Endothelial cell of umbilical vein (primary cell): ENCODE measurements around the gene ASPSCR1. TPM values are rescaled to one million over a fixed set of nuclear protein-coding genes. Genes with fewer than 3 reads are reported as not detected.

Experiments
- BruUV-seq: library from RNA; stranded (reverse); fragments of 400-500 nt; replicated peaks from 2 replicates; lab custom pipeline; 2021; lab: Mats Ljungman, UMichigan
- CTCF ChIA-PET: fragments of 300-600, 350-600 bp; sonication (Branson Sonifier 250); formaldehyde crosslinking; loops from one replicate; lab custom pipeline; 2021; ENCODE audit warnings: antibody characterized with exemption, inconsistent platforms; lab: Charles Lee
- POLR2A ChIA-PET: fragments of 300-600, 350-600 bp; sonication (Branson Sonifier 250); formaldehyde crosslinking; loops from one replicate; lab custom pipeline; 2021; ENCODE audit warnings: antibody characterized with exemption, inconsistent platforms; lab: Charles Lee
- DNase-seq: peaks from one replicate; pipeline ENCODE4 v3.0.0-alpha.2; 2011; ENCODE audit warnings: low read depth, low spot score
- FAIRE-seq: peaks from 2 replicates; lab custom pipeline; 2011; peaks lifted over from hg19 to GRCh38; lab: Jason Lieb, UNC
- H2AFZ ChIP-seq: 2 replicates; pipeline ENCODE4 v1.6.0; 2012; ENCODE audit warnings: low read depth, low read length, control low read depth, inconsistent platforms
- H3K27ac ChIP-seq: 2 replicates; pipeline ENCODE4 v1.5.1; 2011; ENCODE audit warnings: low read depth, mild to moderate bottlenecking, control low read depth, low read length, moderate library complexity; ENCODE audit not compliant: insufficient read depth
- H3K27me3 ChIP-seq, 2 experiments: 2 replicates each; pipeline versions ENCODE4 v1.6.0 to v1.6.1; 2011; ENCODE audit warnings: low read length in 2 of 2, mixed read lengths in 1 of 2; ENCODE audit not compliant: control insufficient read depth in 2 of 2, insufficient read depth in 2 of 2
- H3K36me3 ChIP-seq, 2 experiments: 2 replicates in 1 of 2; 3 replicates in 1 of 2; pipeline ENCODE4 v1.5.1; 2011; ENCODE audit warnings: low read length in 2 of 2, mild to moderate bottlenecking in 1 of 2, moderate library complexity in 1 of 2; ENCODE audit not compliant: control insufficient read depth in 2 of 2, insufficient read depth in 2 of 2; ENCODE audit errors: extremely low read depth in 1 of 2
- H3K4me1 ChIP-seq: 3 replicates; pipeline ENCODE4 v1.5.1; 2011; ENCODE audit warnings: mild to moderate bottlenecking, low read length; ENCODE audit not compliant: control insufficient read depth, insufficient read depth; ENCODE audit errors: extremely low read depth
- H3K4me2 ChIP-seq: 2 replicates; pipeline ENCODE4 v1.6.1; 2011; ENCODE audit warnings: low read length, control low read depth, mixed read lengths; ENCODE audit not compliant: insufficient read depth
- H3K4me3 ChIP-seq, 3 experiments: fragments of 200-600 bp in 1 of 3; sonication (generic), shearing (Covaris generic) in 1 of 3; replicated peaks in 1 of 3; 2 replicates each; pipeline ENCODE4 v1.5.1; 2011 to 2016; ENCODE audit warnings: control low read depth in 3 of 3, low read length in 3 of 3, mild to moderate bottlenecking in 2 of 3, inconsistent platforms in 1 of 3, low read depth in 1 of 3, moderate library complexity in 1 of 3; ENCODE audit not compliant: insufficient read depth in 1 of 3
- H3K79me2 ChIP-seq: 2 replicates; pipeline ENCODE4 v1.6.0; 2012; ENCODE audit warnings: low read length, inconsistent platforms; ENCODE audit not compliant: control insufficient read depth, insufficient read depth
- H3K9ac ChIP-seq: replicated peaks from 2 replicates; pipeline ENCODE3; 2011; ENCODE audit warnings: low read length, control low read depth; ENCODE audit not compliant: insufficient read depth; ENCODE audit errors: extremely low read depth
- H3K9me1 ChIP-seq: replicated peaks from 3 replicates; pipeline ENCODE4 v1.6.0; 2011; ENCODE audit warnings: mild to moderate bottlenecking, low read length; ENCODE audit not compliant: control insufficient read depth, insufficient read depth; ENCODE audit errors: extremely low read depth
- H3K9me3 ChIP-seq: replicated peaks from 2 replicates; pipeline ENCODE4 v1.5.1; 2012; ENCODE audit warnings: low read length, inconsistent platforms; ENCODE audit not compliant: control insufficient read depth, insufficient read depth
- H4K20me1 ChIP-seq: replicated peaks from 2 replicates; pipeline ENCODE3; 2011; ENCODE audit warnings: mild to moderate bottlenecking, low read length; ENCODE audit not compliant: control insufficient read depth, insufficient read depth; ENCODE audit errors: extremely low read depth
- EZH2 ChIP-seq: IDR thresholded peaks from 2 replicates; pipeline ENCODE4 v1.6.1; 2012; ENCODE audit warnings: borderline replicate concordance, low read depth, mild to moderate bottlenecking, moderate library complexity, low read length, inconsistent platforms; ENCODE audit not compliant: severe bottlenecking
- FOS ChIP-seq: IDR thresholded peaks from 2 replicates; pipeline ENCODE4 v1.6.1; 2011; ENCODE audit warnings: mild to moderate bottlenecking, low read length, moderate library complexity, borderline replicate concordance; ENCODE audit not compliant: insufficient read depth
- GATA2 ChIP-seq: IDR thresholded peaks from 2 replicates; pipeline ENCODE4 v1.7.0; 2011; ENCODE audit warnings: low read depth, mild to moderate bottlenecking, moderate library complexity, mixed read lengths, low read length; ENCODE audit not compliant: insufficient read length, insufficient read depth
- JUN ChIP-seq: IDR thresholded peaks from 2 replicates; pipeline ENCODE4 v1.6.1; 2011; ENCODE audit warnings: borderline replicate concordance, low read depth; ENCODE audit not compliant: insufficient read length, insufficient read depth
- MYC ChIP-seq: IDR thresholded peaks from one replicate; pipeline ENCODE4 v1.6.1; 2011; ENCODE audit warnings: mild to moderate bottlenecking, low read depth, low read length
- POLR2A ChIP-seq: IDR thresholded peaks from 2 replicates; pipeline ENCODE4 v1.6.1; 2012; ENCODE audit warnings: low read depth, mild to moderate bottlenecking, control low read depth, low read length
- POLR2AphosphoS5 ChIP-seq: IDR thresholded peaks from 2 replicates; pipeline ENCODE4 v1.6.1; 2012; ENCODE audit warnings: low read depth, mild to moderate bottlenecking, control low read depth, low read length, moderate library complexity; ENCODE audit not compliant: insufficient read depth
- dilution Hi-C: fragments of 300-500 bp; cut with MboI; formaldehyde crosslinking; loops from one replicate; pipeline ENCODE4 v1.15.0; 2019; ENCODE audit warnings: low sequenced_read_pairs; ENCODE audit not compliant: extremely low pct_ligation_motif_present
- intact Hi-C: fragments of 100-400 bp; cut with micrococcal nuclease; formaldehyde crosslinking; loops from one replicate; pipeline ENCODE4 v1.10.0; 2022
- polyA plus RNA-seq, 4 experiments: library from polyadenylated mRNA; depleted of rRNA in 3 of 4; stranded (reverse) in 3 of 4; unstranded in 1 of 4; fragments of >200 nt; gene quantifications; 2 replicates each; pipeline versions ENCODE4 v1.2.1 to v1.2.3, GENCODE V29; 2011 to 2012; ENCODE audit warnings: missing spikeins in 1 of 4
- total RNA-seq: library from RNA; stranded (reverse); gene quantifications from 2 replicates; pipeline ENCODE4 v1.2.3, GENCODE V29; 2021
- TF ChIP-seq, protein P1 (sequence below), 2 donors: IDR thresholded peaks; 1 replicate in 1 of 2; 2 replicates in 1 of 2; pipeline ENCODE4 v1.5.1; 2011; ENCODE audit warnings: low read length in 2 of 2, mild to moderate bottlenecking in 2 of 2, moderate library complexity in 2 of 2, control low read depth in 1 of 2, inconsistent platforms in 1 of 2, low read depth in 1 of 2; ENCODE audit not compliant: insufficient read depth in 1 of 2; ENCODE audit errors: extremely low read depth in 1 of 2
- TF ChIP-seq, protein P2 (sequence below): IDR thresholded peaks from 2 replicates; pipeline ENCODE4 v1.6.1; 2011; ENCODE audit not compliant: insufficient read depth, insufficient read length

The ASPSCR1 gene
- total and polyA plus RNA-seq, 2 donors (not counting 3 experiments of a cell fraction or from before 2014, with no cell fraction given) = 24.8 to 36.5 TPM

DNA sequence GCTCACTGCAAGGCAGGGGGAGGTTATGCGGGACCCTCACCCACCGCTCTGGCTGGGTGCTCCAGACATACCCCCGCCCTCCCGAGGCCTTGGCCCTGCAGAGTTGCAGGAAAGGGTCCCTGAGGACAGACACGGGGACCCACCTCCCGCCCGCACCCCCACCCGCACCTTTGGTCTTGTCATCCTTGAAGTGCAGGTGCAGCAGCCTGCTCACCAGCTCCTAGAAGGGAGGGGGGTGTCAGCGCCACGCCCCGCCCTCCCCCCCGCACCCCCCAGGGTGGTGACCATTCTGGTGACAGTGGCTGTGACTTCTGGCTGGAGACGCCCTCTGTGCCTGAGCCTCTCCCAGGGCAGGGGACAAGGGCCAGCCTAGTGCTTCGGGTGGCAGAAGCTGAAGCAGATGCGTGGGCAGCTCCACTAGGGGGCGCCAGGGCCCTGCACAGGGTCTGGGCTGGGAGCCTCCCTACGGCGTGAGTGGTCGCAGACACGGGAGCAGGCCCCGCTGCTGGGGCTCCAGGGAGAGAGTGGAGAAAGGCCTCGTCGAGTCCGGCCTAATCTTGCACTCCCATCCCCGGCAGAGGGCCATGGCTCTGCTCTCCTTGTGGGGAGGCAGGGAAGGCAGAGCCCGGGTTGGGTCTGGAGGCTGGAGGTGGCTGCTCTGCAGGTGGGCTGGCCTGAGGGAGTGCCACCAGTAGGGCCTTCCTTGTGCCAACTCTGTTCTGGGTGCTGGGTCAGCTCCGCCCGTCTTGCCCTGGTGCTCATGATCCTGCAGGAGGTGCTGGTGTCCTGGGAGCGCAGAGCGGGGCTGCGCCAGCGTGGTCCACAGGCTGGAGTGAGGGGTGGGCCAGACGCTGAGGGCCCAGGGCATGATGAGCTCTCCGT lies 42.5 kb downstream of the ASPSCR1 start:
- no TSS peak for BruUV-seq
- H3K9ac ChIP-seq = no peak overlapping the region
- dilution Hi-C loops (no loop called here), intact Hi-C loops (loop anchor here (5.0 to 10.0 kb wide), 2 partner anchors 43 to 195 kb away; partner anchors contain the start of genes ASPSCR1 and CCDC57)
- H3K9me3 ChIP-seq = no peaks in the 10 kb centered on the region
- no peaks in the 10 kb centered on the region for H3K27me3 ChIP-seq
- H3K4me2 ChIP-seq = no peak overlapping the region
- H3K4me1 ChIP-seq = peaks cover 12% of the 10 kb centered on the region
- DNase-seq (peak; percentile 39), FAIRE-seq (no peak)
- no peak overlapping the region for H3K4me3 ChIP-seq
- no peak overlapping the region for H3K27ac ChIP-seq
- H3K9me1 ChIP-seq = no peaks in the 10 kb centered on the region
- no peaks in the 10 kb centered on the region for H4K20me1 ChIP-seq
- no peak overlapping the region for H2AFZ ChIP-seq
- ChIA-PET CTCF (interaction anchor here (0.7 to 9.1 kb wide), 25 partner anchors 8 to 291 kb away, joined by 3 to 345 read pairs (median 5); partner anchors contain the start of genes DCXR, MAFG, NOTUM and RAC3), POLR2A (no interaction called here)
- H3K79me2 ChIP-seq = peaks cover 5% of the 10 kb centered on the region
- no peaks in the 10 kb centered on the region for H3K36me3 ChIP-seq
- no peak for TF ChIP-seq POLR2A
- TF ChIP-seq, protein P1, sequence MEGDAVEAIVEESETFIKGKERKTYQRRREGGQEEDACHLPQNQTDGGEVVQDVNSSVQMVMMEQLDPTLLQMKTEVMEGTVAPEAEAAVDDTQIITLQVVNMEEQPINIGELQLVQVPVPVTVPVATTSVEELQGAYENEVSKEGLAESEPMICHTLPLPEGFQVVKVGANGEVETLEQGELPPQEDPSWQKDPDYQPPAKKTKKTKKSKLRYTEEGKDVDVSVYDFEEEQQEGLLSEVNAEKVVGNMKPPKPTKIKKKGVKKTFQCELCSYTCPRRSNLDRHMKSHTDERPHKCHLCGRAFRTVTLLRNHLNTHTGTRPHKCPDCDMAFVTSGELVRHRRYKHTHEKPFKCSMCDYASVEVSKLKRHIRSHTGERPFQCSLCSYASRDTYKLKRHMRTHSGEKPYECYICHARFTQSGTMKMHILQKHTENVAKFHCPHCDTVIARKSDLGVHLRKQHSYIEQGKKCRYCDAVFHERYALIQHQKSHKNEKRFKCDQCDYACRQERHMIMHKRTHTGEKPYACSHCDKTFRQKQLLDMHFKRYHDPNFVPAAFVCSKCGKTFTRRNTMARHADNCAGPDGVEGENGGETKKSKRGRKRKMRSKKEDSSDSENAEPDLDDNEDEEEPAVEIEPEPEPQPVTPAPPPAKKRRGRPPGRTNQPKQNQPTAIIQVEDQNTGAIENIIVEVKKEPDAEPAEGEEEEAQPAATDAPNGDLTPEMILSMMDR (IDR thresholded peaks at IDR 0.05; ENCODE audit: extremely low read depth in 1 of 2, insufficient read depth in 1 of 2, low read depth in 1 of 2, low read length in 2 of 2) = peak; percentile 79 to 94

DNA sequence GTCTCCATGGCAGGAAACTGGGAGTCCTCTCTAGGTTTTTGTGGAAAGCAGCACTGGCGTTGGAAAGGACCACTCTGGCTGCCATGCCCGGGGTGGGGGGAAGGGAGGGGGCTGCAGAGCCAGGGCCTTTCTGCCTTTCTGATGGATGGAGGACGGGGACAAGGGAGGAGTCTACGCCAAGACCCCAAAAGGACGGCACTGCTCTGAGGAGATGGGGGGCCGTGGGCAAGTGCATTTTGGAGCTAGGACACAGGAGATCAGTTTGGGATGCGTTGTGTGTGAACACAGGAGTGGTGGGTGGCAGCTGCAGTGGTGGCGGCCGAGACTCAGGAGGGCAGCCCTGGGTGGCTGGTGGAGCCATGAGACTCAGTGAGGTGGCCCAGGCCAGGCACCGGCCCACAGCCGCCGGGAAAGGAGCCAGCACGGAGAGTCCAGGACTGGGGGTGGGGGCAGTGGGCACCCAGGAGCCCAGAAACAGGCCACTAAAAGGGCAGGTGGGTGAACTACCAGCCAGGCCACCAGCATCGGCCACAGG lies 43.2 kb downstream of the ASPSCR1 start:
- H2AFZ ChIP-seq = no peak overlapping the region
- H3K4me1 ChIP-seq = peaks cover 12% of the 10 kb centered on the region
- H4K20me1 ChIP-seq = no peaks in the 10 kb centered on the region
- peaks cover 5% of the 10 kb centered on the region for H3K79me2 ChIP-seq
- POLR2A ChIA-PET = no interaction called here
- no peak overlapping the region for H3K4me3 ChIP-seq
- no peaks in the 10 kb centered on the region for H3K9me3 ChIP-seq
- dilution Hi-C loops = no loop called here
- no peak overlapping the region for H3K9ac ChIP-seq
- FAIRE-seq (no peak), DNase-seq (no peak)
- H3K27me3 ChIP-seq = no peaks in the 10 kb centered on the region
- CTCF ChIA-PET = interaction anchor here (0.8 to 9.1 kb wide), 27 partner anchors 9 to 198 kb away, joined by 3 to 345 read pairs (median 5); partner anchors contain the start of genes ARHGDIA, DCXR, MAFG and NOTUM
- H3K4me2 ChIP-seq = no peak overlapping the region
- TF ChIP-seq FOS = no peak
- no peak for TF ChIP-seq MYC
- TF ChIP-seq, protein P1 (IDR thresholded peaks at IDR 0.05; ENCODE audit: extremely low read depth in 1 of 2, insufficient read depth in 1 of 2, low read depth in 1 of 2, low read length in 2 of 2) = no peak
- TF ChIP-seq GATA2 = no peak
- TF ChIP-seq, protein P2, sequence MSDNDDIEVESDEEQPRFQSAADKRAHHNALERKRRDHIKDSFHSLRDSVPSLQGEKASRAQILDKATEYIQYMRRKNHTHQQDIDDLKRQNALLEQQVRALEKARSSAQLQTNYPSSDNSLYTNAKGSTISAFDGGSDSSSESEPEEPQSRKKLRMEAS = no peak
- TF ChIP-seq EZH2 = no peak
- no peak for TF ChIP-seq POLR2A
- no peak for TF ChIP-seq JUN
- TF ChIP-seq POLR2AphosphoS5 = no peak
- intact Hi-C loops = loop anchor here (5.0 to 10.0 kb wide), 2 partner anchors 43 to 194 kb away; partner anchors contain the start of genes ASPSCR1 and CCDC57
- no peaks in the 10 kb centered on the region for H3K9me1 ChIP-seq
- TSS peak; percentile 15 for BruUV-seq
- no peak overlapping the region for H3K27ac ChIP-seq
- no peaks in the 10 kb centered on the region for H3K36me3 ChIP-seq
